SK-N-SH (cell line): ENCODE data around the gene SMIM29. TPM values are rescaled to one million over a fixed set of nuclear protein-coding genes. Genes with fewer than 3 reads are reported as not detected.

Experiments used
- CTCF ChIA-PET: fragments of 300-600, 350-600 bp; formaldehyde crosslinking; extraction: SDS; loops from one replicate; lab custom pipeline; 2021; lab: Yijun Ruan, JAX
- POLR2A ChIA-PET: fragments of 350-600 bp; sonication (Branson Sonifier 250); formaldehyde crosslinking; extraction: SDS; loops from one replicate; lab custom pipeline; 2020; ENCODE audit warnings: antibody characterized with exemption, inconsistent platforms; lab: Yijun Ruan, JAX
- DNase-seq: peaks from one replicate; pipeline ENCODE4 v3.0.0; 2012
- H2AFZ ChIP-seq: fragments of 200-600 bp; sonication (generic); 2 replicates; pipeline ENCODE4 v1.8.1; 2016; ENCODE audit warnings: antibody characterized with exemption, mild to moderate bottlenecking, low read depth
- H3F3A ChIP-seq: fragments of 200-600 bp; sonication (generic); replicated peaks from 2 replicates; pipeline ENCODE3; 2016; ENCODE audit warnings: antibody characterized with exemption, mild to moderate bottlenecking; ENCODE audit not compliant: insufficient read depth
- H3K27ac ChIP-seq, 2 experiments: fragments of 200-500 bp in 1 of 2; fragments of 200-600 bp in 1 of 2; sonication (Bioruptor generic) in 1 of 2; sonication (generic), shearing (Covaris generic) in 1 of 2; 2 replicates each; pipeline versions ENCODE4 v1.5.1 to v1.6.1; 2014 to 2016; ENCODE audit warnings: low read depth in 2 of 2, inconsistent platforms in 1 of 2, low read length in 1 of 2, mild to moderate bottlenecking in 1 of 2, mixed read lengths in 1 of 2
- H3K27me3 ChIP-seq: fragments of 200-600 bp; sonication (generic), shearing (Covaris generic); 2 replicates; pipeline ENCODE4 v1.6.1; 2016; ENCODE audit warnings: mixed run types; ENCODE audit not compliant: insufficient read depth
- H3K36me3 ChIP-seq, 2 experiments: fragments of 200-500 bp in 1 of 2; fragments of 200-600 bp in 1 of 2; sonication (Bioruptor generic) in 1 of 2; sonication (generic) in 1 of 2; replicated peaks in 1 of 2; 2 replicates each; pipeline versions ENCODE3 to v1.5.1; 2014 to 2016; ENCODE audit warnings: low read length in 1 of 2, mild to moderate bottlenecking in 1 of 2; ENCODE audit not compliant: insufficient read depth in 2 of 2, control insufficient read depth in 1 of 2
- H3K4me1 ChIP-seq, 2 experiments: fragments of 200-500 bp in 1 of 2; fragments of 200-600 bp in 1 of 2; sonication (Bioruptor generic) in 1 of 2; sonication (generic), shearing (Covaris generic) in 1 of 2; 2 replicates each; pipeline versions ENCODE4 v1.5.1 to v1.6.1; 2014 to 2016; ENCODE audit warnings: low read depth in 1 of 2, low read length in 1 of 2, mixed run types in 1 of 2; ENCODE audit not compliant: insufficient read depth in 2 of 2, control insufficient read depth in 1 of 2
- H3K4me2 ChIP-seq: fragments of 200-600 bp; sonication (generic), shearing (Covaris generic); 2 replicates; pipeline ENCODE4 v1.6.1; 2017; ENCODE audit warnings: mixed run types
- H3K4me3 ChIP-seq, 2 experiments: fragments of 200-500 bp in 1 of 2; fragments of 200-600 bp in 1 of 2; sonication (Bioruptor generic) in 1 of 2; sonication (generic), shearing (Covaris generic) in 1 of 2; 2 replicates each; pipeline versions ENCODE4 v1.5.1 to v1.8.1; 2014 to 2016; ENCODE audit warnings: low read depth in 2 of 2, inconsistent platforms in 1 of 2, low read length in 1 of 2, mild to moderate bottlenecking in 1 of 2, mixed read lengths in 1 of 2, moderate library complexity in 1 of 2
- H3K79me2 ChIP-seq: fragments of 200-600 bp; sonication (generic); 2 replicates; pipeline ENCODE4 v1.8.1; 2017; ENCODE audit warnings: mild to moderate bottlenecking; ENCODE audit not compliant: insufficient read depth
- H3K9ac ChIP-seq: fragments of 200-600 bp; sonication (generic); 2 replicates; pipeline ENCODE4 v1.6.1; 2017; ENCODE audit warnings: mixed run types
- H3K9me2 ChIP-seq: fragments of 200-600 bp; sonication (generic); 2 replicates; pipeline ENCODE4 v1.6.1; 2017; ENCODE audit warnings: mixed run types
- H3K9me3 ChIP-seq: fragments of 200-600 bp; sonication (generic); 2 replicates; pipeline ENCODE4 v1.6.1; 2017; ENCODE audit warnings: mixed run types, mild to moderate bottlenecking, moderate library complexity
- H4K20me1 ChIP-seq: fragments of 200-600 bp; sonication (generic); 2 replicates; pipeline ENCODE4 v1.6.1; 2017; ENCODE audit warnings: mild to moderate bottlenecking, mixed run types; ENCODE audit not compliant: insufficient read depth
- CHD2 ChIP-seq: fragments of 150-350 bp; IDR thresholded peaks from 2 replicates; pipeline ENCODE4 v1.6.1; 2018; ENCODE audit warnings: low read length; ENCODE audit not compliant: partially characterized antibody
- EP300 ChIP-seq, 2 experiments: IDR thresholded peaks; 2 replicates each; pipeline versions ENCODE4 v1.4.0 to v1.6.1; 2012; ENCODE audit warnings: borderline replicate concordance in 1 of 2, low read depth in 1 of 2, low read length in 1 of 2
- EZH2phosphoT487 ChIP-seq: fragments of 200-600 bp; sonication (generic); IDR thresholded peaks from 2 replicates; pipeline ENCODE4 v1.6.1; 2017; ENCODE audit warnings: low read depth, mixed run types, mild to moderate bottlenecking, antibody characterized with exemption, moderate library complexity, borderline replicate concordance
- FOSL2 ChIP-seq: IDR thresholded peaks from 2 replicates; pipeline ENCODE4 v1.4.0; 2012; ENCODE audit warnings: low read depth, mild to moderate bottlenecking, moderate library complexity, borderline replicate concordance
- FOXJ3 ChIP-seq: sonication (generic); formaldehyde crosslinking; IDR thresholded peaks from 2 replicates; pipeline ENCODE4 v1.5.1; 2020; ENCODE audit warnings: mild to moderate bottlenecking, missing genetic modification reagents
- GABPA ChIP-seq: IDR thresholded peaks from 2 replicates; pipeline ENCODE4 v1.4.0; 2012; ENCODE audit warnings: low read depth, mild to moderate bottlenecking
- NRF1 ChIP-seq: IDR thresholded peaks from 2 replicates; pipeline ENCODE4 v1.6.1; 2012; ENCODE audit warnings: low read depth, mild to moderate bottlenecking, low read length
- POLR2AphosphoS5 ChIP-seq: IDR thresholded peaks from 2 replicates; pipeline ENCODE4 v1.6.1; 2012; ENCODE audit warnings: low read depth, low read length
- RCOR1 ChIP-seq: fragments of 150-350 bp; IDR thresholded peaks from 2 replicates; pipeline ENCODE4 v1.6.1; 2017; ENCODE audit warnings: antibody characterized with exemption, low read length
- RFX5 ChIP-seq: IDR thresholded peaks from 2 replicates; pipeline ENCODE4 v1.6.1; 2012; ENCODE audit warnings: mild to moderate bottlenecking, improper control_type of control experiment, low read length
- SMC3 ChIP-seq: IDR thresholded peaks from 2 replicates; pipeline ENCODE4 v1.6.1; 2012; ENCODE audit warnings: low read depth, low read length, improper control_type of control experiment
- TAF1 ChIP-seq: IDR thresholded peaks from 2 replicates; pipeline ENCODE4 v1.6.1; 2012; ENCODE audit warnings: low read depth, mild to moderate bottlenecking, low read length, moderate library complexity, borderline replicate concordance
- TCF12 ChIP-seq: IDR thresholded peaks from 2 replicates; pipeline ENCODE4 v1.4.0; 2012
- YY1 ChIP-seq: IDR thresholded peaks from 2 replicates; pipeline ENCODE4 v1.4.0; 2012; ENCODE audit warnings: low read depth, mild to moderate bottlenecking
- WGBS: methylation state at CpG from one replicate; pipeline ENCODE4 v1.1.6; 2017; ENCODE audit warnings: low lambda C conversion rate; 5-methylcytosine and 5-hydroxymethylcytosine counted together
- polyA plus RNA-seq, 3 experiments: library from polyadenylated mRNA; depleted of rRNA; stranded (reverse); fragments of >200 nt; gene quantifications; 2 replicates each; pipeline ENCODE4 v1.2.3, GENCODE V29; 2012
- TF ChIP-seq, protein P1 (sequence below): IDR thresholded peaks from 2 replicates; pipeline ENCODE4 v1.6.1; 2012; ENCODE audit warnings: mild to moderate bottlenecking, low read depth, low read length, moderate library complexity
- TF ChIP-seq, protein P2 (sequence below): IDR thresholded peaks from 2 replicates; pipeline ENCODE4; 2012
- TF ChIP-seq, protein P3 (sequence below): IDR thresholded peaks from 2 replicates; pipeline ENCODE4 v1.4.0; 2012; ENCODE audit warnings: low read depth, borderline replicate concordance
- TF ChIP-seq, protein P4 (sequence below): fragments of 200-600 bp; sonication (generic); IDR thresholded peaks from 2 replicates; pipeline ENCODE4 v1.6.1; 2017; ENCODE audit warnings: antibody characterized with exemption, mild to moderate bottlenecking, moderate library complexity
- TF ChIP-seq, protein P5 (sequence below): IDR thresholded peaks from 2 replicates; pipeline ENCODE4 v1.4.0; 2012; ENCODE audit warnings: low read depth

Gene SMIM29
- polyA plus RNA-seq, 1 of the 3 experiments (the other 2 are of a cell fraction) = 50.2 TPM

DNA sequence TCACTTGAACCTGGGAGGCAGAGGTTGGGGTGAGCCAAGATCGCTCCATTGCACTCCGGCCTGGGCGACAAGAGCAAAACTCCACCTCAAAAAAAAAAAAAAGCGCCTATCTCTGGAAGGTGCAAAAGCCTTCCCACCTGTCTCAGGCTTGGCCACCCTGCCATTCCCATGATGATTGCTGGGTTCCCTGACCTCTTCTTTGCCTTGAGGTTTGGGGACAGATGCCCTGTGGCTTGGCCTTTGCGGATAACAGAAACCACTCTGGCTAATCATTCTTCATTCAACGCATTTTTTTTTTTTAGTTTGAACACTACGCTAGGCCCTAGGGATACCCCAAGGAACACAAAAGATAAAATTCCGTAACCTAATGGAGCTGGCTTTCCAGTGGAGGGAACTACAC is 18.9 kb downstream of the SMIM29 start:
- H3K27ac ChIP-seq = no peak overlapping the region
- TF ChIP-seq, protein P1, sequence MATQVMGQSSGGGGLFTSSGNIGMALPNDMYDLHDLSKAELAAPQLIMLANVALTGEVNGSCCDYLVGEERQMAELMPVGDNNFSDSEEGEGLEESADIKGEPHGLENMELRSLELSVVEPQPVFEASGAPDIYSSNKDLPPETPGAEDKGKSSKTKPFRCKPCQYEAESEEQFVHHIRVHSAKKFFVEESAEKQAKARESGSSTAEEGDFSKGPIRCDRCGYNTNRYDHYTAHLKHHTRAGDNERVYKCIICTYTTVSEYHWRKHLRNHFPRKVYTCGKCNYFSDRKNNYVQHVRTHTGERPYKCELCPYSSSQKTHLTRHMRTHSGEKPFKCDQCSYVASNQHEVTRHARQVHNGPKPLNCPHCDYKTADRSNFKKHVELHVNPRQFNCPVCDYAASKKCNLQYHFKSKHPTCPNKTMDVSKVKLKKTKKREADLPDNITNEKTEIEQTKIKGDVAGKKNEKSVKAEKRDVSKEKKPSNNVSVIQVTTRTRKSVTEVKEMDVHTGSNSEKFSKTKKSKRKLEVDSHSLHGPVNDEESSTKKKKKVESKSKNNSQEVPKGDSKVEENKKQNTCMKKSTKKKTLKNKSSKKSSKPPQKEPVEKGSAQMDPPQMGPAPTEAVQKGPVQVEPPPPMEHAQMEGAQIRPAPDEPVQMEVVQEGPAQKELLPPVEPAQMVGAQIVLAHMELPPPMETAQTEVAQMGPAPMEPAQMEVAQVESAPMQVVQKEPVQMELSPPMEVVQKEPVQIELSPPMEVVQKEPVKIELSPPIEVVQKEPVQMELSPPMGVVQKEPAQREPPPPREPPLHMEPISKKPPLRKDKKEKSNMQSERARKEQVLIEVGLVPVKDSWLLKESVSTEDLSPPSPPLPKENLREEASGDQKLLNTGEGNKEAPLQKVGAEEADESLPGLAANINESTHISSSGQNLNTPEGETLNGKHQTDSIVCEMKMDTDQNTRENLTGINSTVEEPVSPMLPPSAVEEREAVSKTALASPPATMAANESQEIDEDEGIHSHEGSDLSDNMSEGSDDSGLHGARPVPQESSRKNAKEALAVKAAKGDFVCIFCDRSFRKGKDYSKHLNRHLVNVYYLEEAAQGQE = no peak
- TF ChIP-seq TCF12 (no peak), RCOR1 (no peak), CHD2 (no peak), RFX5 (no peak), SMC3 (no peak), FOXJ3 (CRISPR knock-in tag) (no peak), EP300 (IDR thresholded peaks at IDR 0.05; ENCODE audit: borderline replicate concordance in 1 of 2, low read depth in 1 of 2, low read length in 1 of 2) (no peak), POLR2AphosphoS5 (no peak)
- H3K9me2 ChIP-seq = no peaks in the 10 kb centered on the region
- DNase-seq = no peak
- no peaks in the 10 kb centered on the region for H3K9me3 ChIP-seq
- 92% methylated on average over 8 of the region's 8 CpGs for WGBS
- H3F3A ChIP-seq = peaks cover 16% of the 10 kb centered on the region
- POLR2A ChIA-PET = no interaction called here
- H3K4me2 ChIP-seq = no peak overlapping the region
- no peaks in the 10 kb centered on the region for H4K20me1 ChIP-seq
- H3K4me1 ChIP-seq = no peaks in the 10 kb centered on the region
- H3K36me3 ChIP-seq = no peaks in the 10 kb centered on the region
- no peak overlapping the region for H2AFZ ChIP-seq
- CTCF ChIA-PET = interaction anchor here (0.6 to 2.1 kb wide), 3 partner anchors 15 to 33 kb away, joined by 3 to 12 read pairs (median 4); no protein-coding TSS in a partner anchor
- H3K4me3 ChIP-seq = no peak overlapping the region
- H3K79me2 ChIP-seq = no peaks in the 10 kb centered on the region
- no peak overlapping the region for H3K9ac ChIP-seq
- no peaks in the 10 kb centered on the region for H3K27me3 ChIP-seq

DNA sequence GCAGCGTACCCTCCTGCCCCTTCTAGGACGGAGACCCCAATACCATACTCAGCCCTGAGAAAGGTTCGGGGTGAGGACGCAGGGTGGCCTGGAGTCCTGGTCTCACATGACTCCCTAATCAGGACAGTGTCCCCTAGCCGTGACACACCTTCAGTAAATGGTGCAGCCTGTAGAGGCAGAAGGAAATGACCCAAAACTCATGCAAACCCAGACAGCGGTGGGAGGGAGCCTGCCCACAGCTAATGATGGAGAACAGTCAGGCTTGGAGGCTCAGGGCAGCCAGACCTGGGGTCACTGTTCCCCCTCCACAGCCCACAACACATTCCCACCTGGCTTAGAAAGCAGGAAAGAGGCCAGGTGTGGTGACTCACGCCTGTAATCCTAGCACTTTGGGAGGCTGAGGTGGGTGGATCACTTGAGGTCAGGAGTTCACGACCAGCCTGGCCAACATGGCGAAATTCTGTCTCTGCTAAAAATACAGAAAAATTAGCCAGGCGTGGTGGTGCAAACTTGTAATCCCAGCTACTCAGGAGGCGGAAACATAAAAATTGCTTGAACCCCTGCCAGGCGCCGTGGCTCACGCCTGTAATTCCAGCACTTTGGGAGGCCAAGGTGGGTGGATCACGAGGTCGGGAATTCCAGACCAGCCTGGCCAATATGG is 20.9 kb downstream of the SMIM29 start:
- H3K79me2 ChIP-seq = no peaks in the 10 kb centered on the region
- H3K36me3 ChIP-seq = no peaks in the 10 kb centered on the region
- ChIA-PET CTCF (interaction anchor here (0.8 to 1.0 kb wide), 2 partner anchors 32 to 164 kb away, joined by 3 to 4 read pairs; partner anchors contain the start of gene NUDT3), POLR2A (interaction anchor here (0.6 to 1.6 kb wide), 2 partner anchors 9 to 40 kb away, joined by 3 to 6 read pairs; partner anchors contain the start of gene HMGA1)
- H3K27ac ChIP-seq = no peak overlapping the region
- H3F3A ChIP-seq = peaks cover 7% of the 10 kb centered on the region
- H3K4me2 ChIP-seq = no peak overlapping the region
- H3K9me2 ChIP-seq = no peaks in the 10 kb centered on the region
- no peak overlapping the region for H3K4me3 ChIP-seq
- no peak overlapping the region for H2AFZ ChIP-seq
- no peak overlapping the region for H3K9ac ChIP-seq
- H3K4me1 ChIP-seq = peaks cover 10% of the 10 kb centered on the region in 2 experiments; a peak in 3 of 4 replicates
- H3K9me3 ChIP-seq = no peaks in the 10 kb centered on the region
- 90% methylated on average over 16 of the region's 16 CpGs for WGBS
- H4K20me1 ChIP-seq = no peaks in the 10 kb centered on the region
- no peak for DNase-seq
- H3K27me3 ChIP-seq = no peaks in the 10 kb centered on the region
- no peak for TF ChIP-seq FOSL2
- TF ChIP-seq, protein P2, sequence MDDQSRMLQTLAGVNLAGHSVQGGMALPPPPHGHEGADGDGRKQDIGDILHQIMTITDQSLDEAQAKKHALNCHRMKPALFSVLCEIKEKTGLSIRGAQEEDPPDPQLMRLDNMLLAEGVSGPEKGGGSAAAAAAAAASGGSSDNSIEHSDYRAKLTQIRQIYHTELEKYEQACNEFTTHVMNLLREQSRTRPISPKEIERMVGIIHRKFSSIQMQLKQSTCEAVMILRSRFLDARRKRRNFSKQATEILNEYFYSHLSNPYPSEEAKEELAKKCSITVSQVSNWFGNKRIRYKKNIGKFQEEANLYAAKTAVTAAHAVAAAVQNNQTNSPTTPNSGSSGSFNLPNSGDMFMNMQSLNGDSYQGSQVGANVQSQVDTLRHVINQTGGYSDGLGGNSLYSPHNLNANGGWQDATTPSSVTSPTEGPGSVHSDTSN = no peak
- TF ChIP-seq, protein P3, sequence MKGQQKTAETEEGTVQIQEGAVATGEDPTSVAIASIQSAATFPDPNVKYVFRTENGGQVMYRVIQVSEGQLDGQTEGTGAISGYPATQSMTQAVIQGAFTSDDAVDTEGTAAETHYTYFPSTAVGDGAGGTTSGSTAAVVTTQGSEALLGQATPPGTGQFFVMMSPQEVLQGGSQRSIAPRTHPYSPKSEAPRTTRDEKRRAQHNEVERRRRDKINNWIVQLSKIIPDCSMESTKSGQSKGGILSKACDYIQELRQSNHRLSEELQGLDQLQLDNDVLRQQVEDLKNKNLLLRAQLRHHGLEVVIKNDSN = no peak
- TF ChIP-seq, protein P4, sequence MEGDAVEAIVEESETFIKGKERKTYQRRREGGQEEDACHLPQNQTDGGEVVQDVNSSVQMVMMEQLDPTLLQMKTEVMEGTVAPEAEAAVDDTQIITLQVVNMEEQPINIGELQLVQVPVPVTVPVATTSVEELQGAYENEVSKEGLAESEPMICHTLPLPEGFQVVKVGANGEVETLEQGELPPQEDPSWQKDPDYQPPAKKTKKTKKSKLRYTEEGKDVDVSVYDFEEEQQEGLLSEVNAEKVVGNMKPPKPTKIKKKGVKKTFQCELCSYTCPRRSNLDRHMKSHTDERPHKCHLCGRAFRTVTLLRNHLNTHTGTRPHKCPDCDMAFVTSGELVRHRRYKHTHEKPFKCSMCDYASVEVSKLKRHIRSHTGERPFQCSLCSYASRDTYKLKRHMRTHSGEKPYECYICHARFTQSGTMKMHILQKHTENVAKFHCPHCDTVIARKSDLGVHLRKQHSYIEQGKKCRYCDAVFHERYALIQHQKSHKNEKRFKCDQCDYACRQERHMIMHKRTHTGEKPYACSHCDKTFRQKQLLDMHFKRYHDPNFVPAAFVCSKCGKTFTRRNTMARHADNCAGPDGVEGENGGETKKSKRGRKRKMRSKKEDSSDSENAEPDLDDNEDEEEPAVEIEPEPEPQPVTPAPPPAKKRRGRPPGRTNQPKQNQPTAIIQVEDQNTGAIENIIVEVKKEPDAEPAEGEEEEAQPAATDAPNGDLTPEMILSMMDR = no peak
- no peak for TF ChIP-seq RCOR1
- TF ChIP-seq, protein P5, sequence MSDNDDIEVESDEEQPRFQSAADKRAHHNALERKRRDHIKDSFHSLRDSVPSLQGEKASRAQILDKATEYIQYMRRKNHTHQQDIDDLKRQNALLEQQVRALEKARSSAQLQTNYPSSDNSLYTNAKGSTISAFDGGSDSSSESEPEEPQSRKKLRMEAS = no peak
- no peak for TF ChIP-seq NRF1
- TF ChIP-seq EZH2phosphoT487 = no peak
- no peak for TF ChIP-seq EP300 (IDR thresholded peaks at IDR 0.05; ENCODE audit: borderline replicate concordance in 1 of 2, low read depth in 1 of 2, low read length in 1 of 2)
- TF ChIP-seq YY1 = no peak
- TF ChIP-seq TAF1 = no peak
- TF ChIP-seq GABPA = no peak
- TF ChIP-seq RFX5 = no peak
